Astrocyte of the spinal cord (primary cell): ENCODE data around the gene CAMKK2.
A peak's percentile ranks its signal among the peaks of the same experiment; 100 is the strongest.

Source experiments
- DNase-seq: peaks from one replicate; pipeline ENCODE4 v3.0.0; 2011; ENCODE audit warnings: low read depth, low spot score
- H3K4me3 ChIP-seq: 2 replicates; pipeline ENCODE4 v1.5.1; 2011; ENCODE audit warnings: low read depth, mild to moderate bottlenecking, low read length, moderate library complexity
- CTCF ChIP-seq: IDR thresholded peaks from 2 replicates; pipeline ENCODE4 v1.5.1; 2012; ENCODE audit warnings: low read depth, mild to moderate bottlenecking, low read length, inconsistent platforms
- in situ Hi-C: cut with HindIII; loops from 2 replicates; pipeline ENCODE4 v1.10.0; 2017; ENCODE audit warnings: low sequenced_read_pairs

Gene CAMKK2

GRCh38 chr12:121190523-121191031 is 105.9 kb downstream of the CAMKK2 start:
- no peak overlapping the region for H3K4me3 ChIP-seq
- TF ChIP-seq CTCF, result no peak
- DNase-seq, result peak; percentile 86
- in situ Hi-C loops, result no loop called here

GRCh38 chr12:121189619-121190155 is 106.8 kb downstream of the CAMKK2 start:
- in situ Hi-C loops, result no loop called here
- no peak for DNase-seq
- H3K4me3 ChIP-seq, result no peak overlapping the region
- TF ChIP-seq CTCF, result no peak

GRCh38 chr12:121189131-121189530 is 107.4 kb downstream of the CAMKK2 start:
- H3K4me3 ChIP-seq, result no peak overlapping the region
- in situ Hi-C loops, result no loop called here
- no peak for TF ChIP-seq CTCF
- no peak for DNase-seq

- no peak overlapping the region for H3K4me3 ChIP-seq
- no peak for TF ChIP-seq CTCF
- no peak for DNase-seq
- in situ Hi-C loops, result no loop called here
These were observed 108.3 kb downstream of the CAMKK2 start for GRCh38 chr12:121188227-121188626.
